Measurements from ENCODE around the gene PTPN18.
A peak's percentile ranks its signal among the peaks of the same experiment; 100 is the strongest.

PTPN18 gene

GRCh38 chr2:130346041-130346740 lies 9.7 kb upstream of the PTPN18 start:
- Mint-ChIP-seq H3K36me3 (peaks cover 41 to 70% of the 10 kb centered on the region in 2 donors), H3K27ac (no peak overlapping the region), H3K9me3 (no peaks in the 10 kb centered on the region), H3K4me3 (peak overlapping the region in 1 of 2 donors; percentile 13), H3K4me1 (peaks cover 18 to 41% of the 10 kb centered on the region in 2 donors), H3K27me3 (no peaks in the 10 kb centered on the region)
- DNase-seq (no peak), ATAC-seq (replicated peaks) (no peak)

GRCh38 chr2:130346741-130347066 lies 9.2 kb upstream of the PTPN18 start:
- Mint-ChIP-seq H3K4me3 (no peak overlapping the region), H3K36me3 (peaks cover 40 to 71% of the 10 kb centered on the region in 2 donors), H3K27ac (no peak overlapping the region), H3K4me1 (peaks cover 19 to 40% of the 10 kb centered on the region in 2 donors), H3K9me3 (no peaks in the 10 kb centered on the region), H3K27me3 (no peaks in the 10 kb centered on the region)
- ATAC-seq (replicated peaks) (no peak), DNase-seq (no peak)

GRCh38 chr2:130347220-130347925 lies 8.5 kb upstream of the PTPN18 start:
- no peak for ATAC-seq (replicated peaks)
- no peak overlapping the region for H3K27ac Mint-ChIP-seq
- H3K9me3 Mint-ChIP-seq, result no peaks in the 10 kb centered on the region
- H3K27me3 Mint-ChIP-seq, result no peaks in the 10 kb centered on the region
- peaks cover 22 to 42% of the 10 kb centered on the region in 2 donors for H3K4me1 Mint-ChIP-seq
- no peak for DNase-seq
- H3K4me3 Mint-ChIP-seq, result no peak overlapping the region
- H3K36me3 Mint-ChIP-seq, result peaks cover 37 to 70% of the 10 kb centered on the region in 2 donors

GRCh38 chr2:130349174-130349573 lies 6.7 kb upstream of the PTPN18 start:
- H3K4me3 Mint-ChIP-seq, result no peak overlapping the region
- H3K27ac Mint-ChIP-seq, result no peak overlapping the region
- ATAC-seq (replicated peaks) (no peak), DNase-seq (no peak)
- peaks cover 37 to 66% of the 10 kb centered on the region in 2 donors for H3K36me3 Mint-ChIP-seq
- H3K9me3 Mint-ChIP-seq, result no peaks in the 10 kb centered on the region
- H3K27me3 Mint-ChIP-seq, result no peaks in the 10 kb centered on the region
- H3K4me1 Mint-ChIP-seq, result peaks cover 25 to 38% of the 10 kb centered on the region in 2 donors

GRCh38 chr2:130351711-130352110 lies 4.1 kb upstream of the PTPN18 start:
- H3K27ac Mint-ChIP-seq, result no peak overlapping the region
- H3K4me1 Mint-ChIP-seq, result peaks cover 20 to 43% of the 10 kb centered on the region in 2 donors
- H3K27me3 Mint-ChIP-seq, result no peaks in the 10 kb centered on the region
- peaks cover 28 to 43% of the 10 kb centered on the region in 2 donors for H3K36me3 Mint-ChIP-seq
- H3K4me3 Mint-ChIP-seq, result no peak overlapping the region
- no peaks in the 10 kb centered on the region for H3K9me3 Mint-ChIP-seq
- ATAC-seq (replicated peaks) (no peak), DNase-seq (no peak)

GRCh38 chr2:130352237-130352636 lies 3.6 kb upstream of the PTPN18 start:
- Mint-ChIP-seq H3K9me3 (no peaks in the 10 kb centered on the region), H3K27me3 (no peaks in the 10 kb centered on the region), H3K4me1 (peaks cover 19 to 40% of the 10 kb centered on the region in 2 donors), H3K27ac (no peak overlapping the region), H3K4me3 (no peak overlapping the region), H3K36me3 (peaks cover 23 to 38% of the 10 kb centered on the region in 2 donors)
- DNase-seq, result no peak
- no peak for ATAC-seq (replicated peaks)

- H3K27me3 Mint-ChIP-seq, result no peaks in the 10 kb centered on the region
- no peak for ATAC-seq (replicated peaks)
- no peak for DNase-seq
- H3K36me3 Mint-ChIP-seq, result peaks cover 20 to 25% of the 10 kb centered on the region in 2 donors
- no peak overlapping the region for H3K4me3 Mint-ChIP-seq
- no peak overlapping the region for H3K27ac Mint-ChIP-seq
- no peaks in the 10 kb centered on the region for H3K9me3 Mint-ChIP-seq
- peaks cover 19 to 30% of the 10 kb centered on the region in 2 donors for H3K4me1 Mint-ChIP-seq
These were observed 2.3 kb upstream of the PTPN18 start for GRCh38 chr2:130353291-130354138.

GRCh38 chr2:130354139-130354428 lies 1.8 kb upstream of the PTPN18 start:
- ATAC-seq (replicated peaks), result no peak
- no peaks in the 10 kb centered on the region for H3K27me3 Mint-ChIP-seq

GRCh38 chr2:130355172-130355577 lies 681 bp upstream of the PTPN18 start:
- no peak for ATAC-seq (replicated peaks)
- H3K4me3 Mint-ChIP-seq, result peak overlapping the region; percentile 81 to 86
- H3K27me3 Mint-ChIP-seq, result no peaks in the 10 kb centered on the region
- no peak overlapping the region for H3K27ac Mint-ChIP-seq
- peaks cover 17 to 30% of the 10 kb centered on the region in 2 donors for H3K4me1 Mint-ChIP-seq
- H3K9me3 Mint-ChIP-seq, result peaks cover 0 to 3% of the 10 kb centered on the region in 2 donors
- no peak for DNase-seq
- H3K36me3 Mint-ChIP-seq, result peaks cover 11 to 17% of the 10 kb centered on the region in 2 donors

More at GRCh38 chr2:130354139-130354428, 1.8 kb upstream of the PTPN18 start:
- peaks cover 18 to 30% of the 10 kb centered on the region in 2 donors for H3K4me1 Mint-ChIP-seq
- no peaks in the 10 kb centered on the region for H3K9me3 Mint-ChIP-seq
- no peak for DNase-seq
- no peak overlapping the region for H3K27ac Mint-ChIP-seq
- H3K4me3 Mint-ChIP-seq, result no peak overlapping the region
- H3K36me3 Mint-ChIP-seq, result peaks cover 19 to 20% of the 10 kb centered on the region in 2 donors

GRCh38 chr2:130357864-130358263 lies 2.0 kb downstream of the PTPN18 start:
- Mint-ChIP-seq H3K27ac (no peak overlapping the region), H3K4me1 (peaks cover 6 to 18% of the 10 kb centered on the region in 2 donors), H3K27me3 (no peaks in the 10 kb centered on the region), H3K4me3 (no peak overlapping the region), H3K36me3 (peaks cover 4 to 9% of the 10 kb centered on the region in 2 donors), H3K9me3 (peaks cover 0 to 6% of the 10 kb centered on the region in 2 donors)
- DNase-seq (no peak), ATAC-seq (replicated peaks) (no peak)

GRCh38 chr2:130358420-130359350 lies 2.8 kb downstream of the PTPN18 start:
- Mint-ChIP-seq H3K27ac (no peak overlapping the region), H3K36me3 (peaks cover 0 to 4% of the 10 kb centered on the region in 2 donors), H3K27me3 (peaks cover 4 to 5% of the 10 kb centered on the region in 2 donors), H3K4me1 (peaks cover 6 to 12% of the 10 kb centered on the region in 2 donors), H3K9me3 (peaks cover 0 to 6% of the 10 kb centered on the region in 2 donors), H3K4me3 (no peak overlapping the region)
- DNase-seq, result no peak
- ATAC-seq (replicated peaks), result no peak

GRCh38 chr2:130359466-130359865 lies 3.6 kb downstream of the PTPN18 start:
- ATAC-seq (replicated peaks), result no peak
- H3K36me3 Mint-ChIP-seq, result peaks cover 0 to 4% of the 10 kb centered on the region in 2 donors
- peaks cover 6 to 9% of the 10 kb centered on the region in 2 donors for H3K4me1 Mint-ChIP-seq
- peaks cover 0 to 6% of the 10 kb centered on the region in 2 donors for H3K9me3 Mint-ChIP-seq
- no peak overlapping the region for H3K27ac Mint-ChIP-seq
- peaks cover 9 to 12% of the 10 kb centered on the region in 2 donors for H3K27me3 Mint-ChIP-seq
- H3K4me3 Mint-ChIP-seq, result no peak overlapping the region
- no peak for DNase-seq

GRCh38 chr2:130363479-130363878 lies 7.6 kb downstream of the PTPN18 start:
- Mint-ChIP-seq H3K27ac (no peak overlapping the region), H3K4me3 (no peak overlapping the region)

More at GRCh38 chr2:130363479-130363878, 7.6 kb downstream of the PTPN18 start:
- ATAC-seq (replicated peaks), result no peak
- peaks cover 0 to 4% of the 10 kb centered on the region in 2 donors for H3K36me3 Mint-ChIP-seq
- peaks cover 16 to 24% of the 10 kb centered on the region in 2 donors for H3K27me3 Mint-ChIP-seq
- peaks cover 0 to 2% of the 10 kb centered on the region in 2 donors for H3K4me1 Mint-ChIP-seq
- peaks cover 0 to 6% of the 10 kb centered on the region in 2 donors for H3K9me3 Mint-ChIP-seq
- DNase-seq, result no peak
